Ovary (tissue), 3 donors: Measurements from ENCODE around the gene WBP2.

Experiments
- CTCF ChIP-seq, 3 donors: fragments of 450-650 bp in 2 of 3; fragments of 200-600 bp in 1 of 3; IDR thresholded peaks; one replicate each; pipeline versions ENCODE4 v1.5.1 to v1.8.0; 2016 to 2022; ENCODE audit warnings: antibody characterized with exemption in 3 of 3, mild to moderate bottlenecking in 1 of 3
- POLR2A ChIP-seq: fragments of 450-650 bp; IDR thresholded peaks from one replicate; pipeline ENCODE4 v1.6.1; 2017; ENCODE audit warnings: antibody characterized with exemption, mild to moderate bottlenecking, moderate library complexity
- donor health status: DM: no; HTN: no; CAD: no.

GRCh38 chr17:75834279-75834920 is 20.7 kb downstream of the WBP2 start:
- TF ChIP-seq POLR2A, result no peak
- no peak for TF ChIP-seq CTCF (IDR thresholded peaks at IDR 0.05)
